Erythroblast (primary cell): Measurements from ENCODE around the gene GNB3.

ENCODE experiments used
- GATA1 ChIP-seq: IDR thresholded peaks from 2 replicates; pipeline ENCODE4 v1.6.1; 2011; ENCODE audit warnings: low read depth, mild to moderate bottlenecking, control low read depth, low read length, moderate library complexity
- POLR2A ChIP-seq: IDR thresholded peaks from 2 replicates; pipeline ENCODE4 v1.6.1; 2011; ENCODE audit warnings: mild to moderate bottlenecking, low read length

DNA sequence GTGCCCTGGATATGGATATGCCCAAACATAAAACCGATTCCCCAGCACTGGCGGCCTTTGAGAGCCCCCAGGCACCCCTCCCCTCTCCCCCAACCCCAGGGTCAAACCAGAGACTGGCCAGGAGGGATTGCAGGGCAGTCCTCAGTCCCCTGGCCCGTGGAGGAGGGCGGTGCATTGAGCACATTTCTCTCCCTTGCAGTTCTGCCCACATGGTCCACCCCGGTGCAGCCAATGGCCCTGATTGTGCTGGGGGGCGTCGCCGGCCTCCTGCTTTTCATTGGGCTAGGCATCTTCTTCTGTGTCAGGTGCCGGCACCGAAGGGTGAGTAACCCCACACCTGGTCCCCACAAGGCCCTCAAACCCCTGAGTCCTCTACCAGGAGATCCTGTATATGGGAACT lies 22.5 kb upstream of the GNB3 start:
- no peak for TF ChIP-seq POLR2A
- TF ChIP-seq GATA1: no peak
